ENCODE data around the gene GPRASP1. TPM values are rescaled to one million over a fixed set of nuclear protein-coding genes. Genes with fewer than 3 reads are reported as not detected.
"Not testable (repeated sequence)": the region's sequence is repeated elsewhere in the genome, so short reads cannot be mapped to it uniquely, and the experiment has no call there.

GPRASP1 gene
- total RNA-seq: 10 to 100 TPM; 12.7 to 14.0 TPM

- Mint-ChIP-seq H3K4me3 (peak within 1 kb of the TSS; percentile 92), H3K9me3 (no peaks in the 10 kb centered on the region), H3K27ac (peak within 1 kb of the TSS; percentile 90), H3K36me3 (no peaks in the 10 kb centered on the region), H3K4me1 (peaks cover 5% of the 10 kb centered on the region), H3K27me3 (no peaks in the 10 kb centered on the region)
- POLR2A ChIA-PET: interaction anchor here (1.2 kb wide), 1 partner anchor 9 kb away, joined by 3 read pairs; no protein-coding TSS in a partner anchor
- peak; percentile 53 for ATAC-seq (ENCODE audit: low read depth)
- DNase-seq: peak; percentile 50
Observed at GRCh38 chrX:102651242-102652011, at the start of gene GPRASP1. Gene GPRASP1 (plus strand): TSS chrX:102651483. CDS start chrX:102653914, 2,431 bp downstream.

GRCh38 chrX:102604327-102604726 lies 47.0 kb upstream of the GPRASP1 start:
- POLR2A ChIA-PET: no interaction called here
- Mint-ChIP-seq H3K4me3 (no peak overlapping the region), H3K27me3 (no peaks in the 10 kb centered on the region), H3K27ac (no peak overlapping the region), H3K9me3 (no peaks in the 10 kb centered on the region), H3K4me1 (peaks cover 8% of the 10 kb centered on the region), H3K36me3 (peaks cover 21% of the 10 kb centered on the region)
- no peak for ATAC-seq (ENCODE audit: low read depth)
- DNase-seq: no peak

DNA sequence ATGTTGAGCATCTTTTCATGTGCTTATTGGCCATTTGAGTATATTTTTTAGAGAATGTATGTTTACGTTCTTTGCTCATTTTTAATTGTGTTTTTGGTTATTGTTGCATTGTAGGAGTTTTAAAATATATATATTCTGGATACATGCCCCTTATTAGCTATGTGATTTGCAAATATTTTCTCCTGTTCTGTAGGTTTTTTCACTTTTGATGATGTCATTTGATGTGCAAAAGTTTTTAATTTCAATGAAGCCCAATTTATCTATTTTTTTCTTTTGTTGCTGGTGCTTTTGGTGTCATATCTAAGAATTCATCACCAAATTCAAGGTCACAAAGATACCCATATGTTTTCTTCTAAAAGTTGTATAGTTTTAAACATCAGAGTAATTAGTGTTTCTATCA lies 45.2 kb upstream of the GPRASP1 start:
- Mint-ChIP-seq H3K4me1 (no peaks in the 10 kb centered on the region), H3K27ac (no peak overlapping the region), H3K27me3 (no peaks in the 10 kb centered on the region), H3K4me3 (no peak overlapping the region), H3K9me3 (no peaks in the 10 kb centered on the region), H3K36me3 (peaks cover 28% of the 10 kb centered on the region)
- no peak for ATAC-seq (ENCODE audit: low read depth)
- POLR2A ChIA-PET: no interaction called here
- DNase-seq: no peak

DNA sequence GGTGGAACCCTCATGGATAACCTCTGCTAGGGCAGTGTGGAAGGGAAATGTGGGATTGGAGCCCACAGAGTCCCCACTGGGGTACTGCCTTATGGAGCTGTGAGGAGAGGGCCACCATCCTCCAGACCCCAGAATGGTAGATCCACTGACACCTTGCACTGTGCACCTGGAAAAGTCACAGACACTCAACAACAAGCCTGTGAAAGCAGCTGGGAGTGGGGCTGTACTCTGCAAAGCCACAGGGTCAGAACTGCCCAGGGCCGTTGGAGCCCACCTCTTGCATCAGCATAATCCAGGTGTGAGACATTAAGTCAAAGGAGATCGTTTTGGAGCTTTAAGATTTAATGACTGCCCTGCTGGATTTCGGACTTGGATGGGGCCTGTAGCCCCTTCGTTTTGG lies 40.4 kb upstream of the GPRASP1 start:
- Mint-ChIP-seq H3K4me3 (no peak overlapping the region), H3K4me1 (no peaks in the 10 kb centered on the region), H3K9me3 (no peaks in the 10 kb centered on the region), H3K36me3 (peaks cover 31% of the 10 kb centered on the region), H3K27me3 (no peaks in the 10 kb centered on the region), H3K27ac (no peak overlapping the region)
- no peak for ATAC-seq (ENCODE audit: low read depth)
- DNase-seq: no peak
- POLR2A ChIA-PET: no interaction called here

DNA sequence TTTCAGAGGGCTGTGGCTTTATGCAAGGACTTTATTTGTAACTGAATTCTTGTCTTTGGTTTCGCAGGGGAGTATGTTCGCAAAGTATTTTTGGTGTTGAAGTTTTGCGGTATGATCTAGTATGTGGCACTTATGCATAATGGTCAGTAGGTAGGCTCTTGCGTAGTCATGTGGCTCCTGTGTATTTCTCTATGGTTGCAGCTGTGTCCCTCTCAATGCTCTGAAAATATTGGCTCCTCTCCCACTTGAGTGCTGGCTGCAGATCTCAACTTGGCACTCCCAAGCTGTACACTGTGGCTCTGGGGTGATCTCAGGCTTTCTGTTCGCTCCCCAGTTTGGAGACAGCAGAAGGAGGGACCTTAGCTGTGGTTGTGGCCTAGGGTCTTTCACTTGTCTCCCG lies 27.2 kb upstream of the GPRASP1 start:
- no peak for DNase-seq
- peaks cover 8% of the 10 kb centered on the region for H3K9me3 Mint-ChIP-seq
- H3K27me3 Mint-ChIP-seq: no peaks in the 10 kb centered on the region
- ATAC-seq (ENCODE audit: low read depth): no peak
- no peak overlapping the region for H3K4me3 Mint-ChIP-seq
- H3K4me1 Mint-ChIP-seq: peaks cover 5% of the 10 kb centered on the region
- H3K27ac Mint-ChIP-seq: no peak overlapping the region
- H3K36me3 Mint-ChIP-seq: peaks cover 21% of the 10 kb centered on the region
- POLR2A ChIA-PET: no interaction called here

DNA sequence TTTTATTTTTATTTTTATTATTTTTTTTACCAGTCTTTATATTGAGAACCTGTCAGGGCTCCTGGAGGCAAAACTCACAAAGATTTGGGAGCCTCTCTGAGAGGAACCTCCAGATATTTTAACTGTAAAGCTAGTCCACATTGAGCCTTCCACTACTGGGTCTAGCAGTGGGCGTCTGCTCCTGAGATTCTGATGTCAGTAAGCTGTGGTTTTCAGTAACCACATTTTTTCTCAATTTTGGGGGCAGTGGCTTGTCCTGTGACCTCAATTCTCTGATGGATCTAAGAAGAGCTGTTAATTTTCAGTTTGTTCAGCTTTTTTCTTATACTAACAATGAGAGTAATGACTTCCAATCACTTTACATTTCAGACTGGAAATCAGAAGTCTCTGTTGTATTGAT lies 23.6 kb upstream of the GPRASP1 start:
- no peaks in the 10 kb centered on the region for H3K9me3 Mint-ChIP-seq
- no peak overlapping the region for H3K4me3 Mint-ChIP-seq
- H3K36me3 Mint-ChIP-seq: peaks cover 2% of the 10 kb centered on the region
- ATAC-seq (ENCODE audit: low read depth): no peak
- POLR2A ChIA-PET: no interaction called here
- H3K27me3 Mint-ChIP-seq: no peaks in the 10 kb centered on the region
- H3K27ac Mint-ChIP-seq: no peak overlapping the region
- H3K4me1 Mint-ChIP-seq: peaks cover 5% of the 10 kb centered on the region
- no peak for DNase-seq

GRCh38 chrX:102637561-102637960 lies 13.7 kb upstream of the GPRASP1 start:
- Mint-ChIP-seq H3K9me3 (peaks cover 4% of the 10 kb centered on the region), H3K4me1 (no peaks in the 10 kb centered on the region), H3K27ac (no peak overlapping the region), H3K4me3 (no peak overlapping the region), H3K36me3 (peaks cover 6% of the 10 kb centered on the region), H3K27me3 (no peaks in the 10 kb centered on the region)
- POLR2A ChIA-PET: no interaction called here
- DNase-seq (no peak), ATAC-seq (ENCODE audit: low read depth) (no peak)

GRCh38 chrX:102650903-102651241 lies 411 bp upstream of the GPRASP1 start:
- Mint-ChIP-seq H3K36me3 (no peaks in the 10 kb centered on the region), H3K4me3 (peak overlapping the region; percentile 92), H3K27me3 (no peaks in the 10 kb centered on the region), H3K9me3 (no peaks in the 10 kb centered on the region), H3K27ac (peak overlapping the region; percentile 90), H3K4me1 (peaks cover 5% of the 10 kb centered on the region)
- DNase-seq (no peak), ATAC-seq (ENCODE audit: low read depth) (peak; percentile 11)
- POLR2A ChIA-PET: no interaction called here

DNA sequence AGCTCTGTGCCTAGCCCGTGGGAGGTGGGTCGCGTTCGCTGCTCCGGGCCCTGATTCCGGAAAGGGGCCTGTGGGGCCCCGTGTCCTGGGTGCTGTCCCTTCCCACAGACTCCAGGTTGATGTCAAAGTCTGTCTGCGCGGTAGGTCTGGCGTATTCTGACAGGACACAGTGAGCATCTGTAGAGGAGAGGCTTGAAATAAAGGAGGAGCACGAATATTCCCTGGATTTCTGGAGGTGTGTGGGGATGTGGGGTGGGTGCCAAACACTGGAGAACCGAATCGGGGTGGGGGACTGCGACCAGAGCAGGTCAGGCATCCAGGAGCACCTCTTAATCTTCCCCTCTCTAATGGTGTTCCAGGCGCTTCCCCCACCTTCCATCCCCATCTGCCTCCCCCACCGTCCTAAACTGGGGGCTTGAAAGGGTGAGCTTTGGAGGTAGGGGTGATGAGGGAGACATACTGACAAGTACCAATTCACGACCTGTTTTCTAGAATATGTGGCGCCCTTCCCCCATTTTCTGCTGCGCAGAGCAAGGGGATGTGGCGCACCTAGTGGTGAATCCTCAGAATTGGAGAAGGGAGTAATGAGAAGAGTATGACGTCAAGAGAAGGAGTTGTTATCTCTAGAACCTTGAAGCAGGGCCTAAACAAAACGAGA lies 877 bp downstream of the GPRASP1 start:
- DNase-seq (peak; percentile 31), ATAC-seq (ENCODE audit: low read depth) (peak; percentile 70)
- Mint-ChIP-seq H3K36me3 (no peaks in the 10 kb centered on the region), H3K9me3 (no peaks in the 10 kb centered on the region), H3K4me1 (peaks cover 5% of the 10 kb centered on the region), H3K27ac (peak overlapping the region; percentile 76), H3K27me3 (no peaks in the 10 kb centered on the region), H3K4me3 (peak overlapping the region; percentile 68)
- POLR2A ChIA-PET: interaction anchor here (1.2 kb wide), 1 partner anchor 8 kb away, joined by 3 read pairs; no protein-coding TSS in a partner anchor

- Mint-ChIP-seq H3K4me3 (no peak overlapping the region), H3K4me1 (peaks cover 10% of the 10 kb centered on the region), H3K27ac (no peak overlapping the region), H3K36me3 (no peaks in the 10 kb centered on the region), H3K27me3 (no peaks in the 10 kb centered on the region), H3K9me3 (no peaks in the 10 kb centered on the region)
- ATAC-seq (ENCODE audit: low read depth): no peak
- POLR2A ChIA-PET: no interaction called here
- DNase-seq: no peak
Observed at GRCh38 chrX:102654696-102655095, 3.4 kb downstream of the GPRASP1 start.

- H3K4me1 Mint-ChIP-seq: peaks cover 8% of the 10 kb centered on the region
- DNase-seq (no peak), ATAC-seq (ENCODE audit: low read depth) (no peak)
- H3K9me3 Mint-ChIP-seq: no peaks in the 10 kb centered on the region
- H3K36me3 Mint-ChIP-seq: no peaks in the 10 kb centered on the region
- H3K27ac Mint-ChIP-seq: no peak overlapping the region
- POLR2A ChIA-PET: no interaction called here
- H3K27me3 Mint-ChIP-seq: no peaks in the 10 kb centered on the region
- no peak overlapping the region for H3K4me3 Mint-ChIP-seq
Observed at GRCh38 chrX:102658556-102658955, 7.3 kb downstream of the GPRASP1 start.

DNA sequence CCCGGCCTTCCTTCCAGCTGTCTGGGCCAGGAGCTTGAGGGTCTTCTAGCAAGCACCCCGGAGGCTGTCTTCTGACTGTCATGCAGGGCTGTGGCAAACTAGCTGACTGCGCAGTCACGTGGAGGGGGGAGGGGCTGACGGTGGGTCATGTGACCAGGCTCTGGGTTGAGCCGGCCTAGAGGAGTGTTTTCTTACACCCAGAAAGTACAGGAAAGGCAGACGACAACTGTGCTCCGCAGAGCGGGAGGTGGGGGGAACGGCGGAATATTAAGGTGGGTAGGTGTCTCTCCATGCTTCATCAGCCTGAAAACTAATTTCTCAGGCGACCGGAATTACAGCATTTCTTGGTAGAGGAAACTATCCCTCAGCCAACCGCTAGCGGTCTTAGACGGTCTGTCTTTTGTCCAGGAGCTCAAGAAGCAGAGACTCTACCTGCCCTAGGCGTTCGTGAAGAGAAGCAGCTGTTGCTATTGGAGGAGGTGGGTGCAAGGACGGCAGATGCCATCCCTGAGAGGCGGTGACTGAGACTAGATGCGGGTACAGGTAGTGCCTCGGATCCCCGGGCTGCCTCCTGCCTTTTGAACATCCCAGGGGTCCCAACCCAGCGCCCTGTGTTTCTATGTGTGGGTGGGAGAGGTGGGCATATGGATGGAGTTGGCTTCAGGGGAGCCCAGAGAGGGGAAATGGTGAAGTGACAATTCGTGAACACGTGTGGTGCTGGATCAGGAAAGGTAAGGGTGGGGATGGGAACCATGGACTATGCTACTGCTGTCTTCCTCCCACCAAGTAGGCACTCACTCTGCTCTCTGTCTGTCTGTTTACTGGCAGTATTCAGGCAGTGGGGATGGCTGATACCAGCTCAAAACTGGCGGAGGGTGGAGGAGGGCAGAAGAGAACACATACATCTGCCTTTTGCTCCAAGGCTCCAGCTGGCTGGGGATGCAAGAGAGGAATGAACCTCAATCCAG lies 8.8 kb downstream of the GPRASP1 start:
- DNase-seq (peak; percentile 79), ATAC-seq (ENCODE audit: low read depth) (peak; percentile 97)
- POLR2A ChIA-PET: interaction anchor here (0.6 to 1.6 kb wide), 2 partner anchors 8 to 60 kb away, joined by 3 to 6 read pairs; partner anchors contain the start of genes ARMCX5 and GPRASP1
- peak overlapping the region; percentile 89 for H3K27ac Mint-ChIP-seq
- H3K4me1 Mint-ChIP-seq: peaks cover 8% of the 10 kb centered on the region
- no peaks in the 10 kb centered on the region for H3K27me3 Mint-ChIP-seq
- H3K9me3 Mint-ChIP-seq: no peaks in the 10 kb centered on the region
- peak overlapping the region; percentile 85 for H3K4me3 Mint-ChIP-seq
- H3K36me3 Mint-ChIP-seq: peaks cover 1% of the 10 kb centered on the region

DNA sequence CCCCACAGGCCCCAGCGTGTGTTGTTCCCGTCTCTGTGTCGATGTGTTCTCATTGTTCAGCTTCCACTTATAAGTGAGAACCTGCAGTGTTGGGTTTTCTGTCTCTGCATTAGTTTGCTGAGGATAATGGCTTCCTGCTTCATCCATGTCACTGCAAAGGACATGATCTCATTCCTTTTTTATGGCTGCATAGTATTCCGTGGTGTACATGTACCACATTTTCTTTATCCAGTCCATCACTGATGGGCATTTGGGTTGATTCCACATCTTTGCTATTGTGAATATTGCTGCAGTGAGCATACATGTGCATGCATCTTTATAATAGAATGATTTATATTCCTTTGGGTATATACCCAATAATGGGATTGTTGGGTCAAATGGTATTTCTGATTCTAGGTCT lies 12.5 kb downstream of the GPRASP1 start:
- DNase-seq; H3K27me3 Mint-ChIP-seq; POLR2A ChIA-PET; H3K27ac Mint-ChIP-seq; H3K9me3 Mint-ChIP-seq; H3K4me1 Mint-ChIP-seq; H3K4me3 Mint-ChIP-seq; ATAC-seq (ENCODE audit: low read depth): not testable (repeated sequence)
- peaks cover 12% of the 10 kb centered on the region for H3K36me3 Mint-ChIP-seq
